CD4-positive, alpha-beta T cell treated with Interleukin-2 at 100 ng/mL for 4 hours (primary cell): ENCODE measurements around the gene ODF2L.

Experiments used
- DNase-seq: peaks from one replicate; pipeline ENCODE4 v3.0.0-alpha.2; 2020; ENCODE audit warnings: low spot score

The ODF2L gene

GRCh38 chr1:86317926-86318325, 78.2 kb downstream of the ODF2L start:
- no peak for DNase-seq

GRCh38 chr1:86305731-86306130, 90.4 kb downstream of the ODF2L start:
- DNase-seq, result no peak

- no peak for DNase-seq
These were observed 93.0 kb downstream of the ODF2L start for GRCh38 chr1:86303041-86303690.
